H9 (cell line): ENCODE data around the gene LHPP. TPM values are rescaled to one million over a fixed set of nuclear protein-coding genes. Genes with fewer than 3 reads are reported as not detected.

Source experiments
- DNase-seq: peaks from one replicate; pipeline ENCODE4 v3.0.0-alpha.2; 2017
- H2AFZ ChIP-seq: one replicate; pipeline ENCODE4 v1.6.1; 2013; ENCODE audit warnings: mild to moderate bottlenecking, low read length, control low read depth, moderate library complexity
- H2AK5ac ChIP-seq: 2 replicates; pipeline ENCODE4 v1.6.1; 2013; ENCODE audit warnings: low read length, control low read depth, mixed read lengths; ENCODE audit not compliant: insufficient read length
- H2BK120ac ChIP-seq: one replicate; pipeline ENCODE4 v1.6.1; 2013; ENCODE audit warnings: low read depth, mild to moderate bottlenecking, low read length, control low read depth, inconsistent platforms; ENCODE audit not compliant: poor library complexity, severe bottlenecking
- H2BK12ac ChIP-seq: 2 replicates; pipeline ENCODE4 v1.6.1; 2013; ENCODE audit warnings: low read length, control low read depth, mixed read lengths, low read depth; ENCODE audit not compliant: insufficient read length
- H2BK15ac ChIP-seq: 2 replicates; pipeline ENCODE4 v1.6.1; 2013; ENCODE audit warnings: low read depth, low read length, control low read depth
- H2BK20ac ChIP-seq: one replicate; pipeline ENCODE4 v1.6.1; 2013; ENCODE audit warnings: low read depth, mild to moderate bottlenecking, low read length, control low read depth, inconsistent platforms; ENCODE audit not compliant: poor library complexity, severe bottlenecking
- H2BK5ac ChIP-seq: 2 replicates; pipeline ENCODE4 v1.6.1; 2013; ENCODE audit warnings: low read length, control low read depth, mixed read lengths; ENCODE audit not compliant: insufficient read length
- H3K14ac ChIP-seq: 2 replicates; pipeline ENCODE4 v1.6.1; 2013; ENCODE audit warnings: low read length, control low read depth; ENCODE audit not compliant: insufficient read depth
- H3K18ac ChIP-seq: 2 replicates; pipeline ENCODE4 v1.6.1; 2013; ENCODE audit warnings: low read depth, mild to moderate bottlenecking, mixed read lengths, low read length, control low read depth; ENCODE audit not compliant: insufficient read length
- H3K23ac ChIP-seq: 2 replicates; pipeline ENCODE4 v1.6.1; 2013; ENCODE audit warnings: low read length, control low read depth, mixed read lengths, low read depth; ENCODE audit not compliant: insufficient read length
- H3K23me2 ChIP-seq: 2 replicates; pipeline ENCODE4 v1.6.1; 2013; ENCODE audit warnings: low read depth, mild to moderate bottlenecking, mixed read lengths, low read length, control low read depth; ENCODE audit not compliant: insufficient read length, poor library complexity, severe bottlenecking
- H3K27ac ChIP-seq: 2 replicates; pipeline ENCODE4 v1.5.1; 2013; ENCODE audit warnings: low read length, control low read depth, mixed read lengths, low read depth; ENCODE audit not compliant: insufficient read length
- H3K27me3 ChIP-seq: 2 replicates; pipeline ENCODE4 v1.6.1; 2013; ENCODE audit warnings: low read length, control low read depth, inconsistent platforms; ENCODE audit not compliant: insufficient read depth
- H3K4ac ChIP-seq: 2 replicates; pipeline ENCODE4 v1.6.1; 2013; ENCODE audit warnings: low read depth, mild to moderate bottlenecking, control low read depth, inconsistent platforms, low read length, moderate library complexity
- H3K4me1 ChIP-seq: 2 replicates; pipeline ENCODE4 v1.6.1; 2013; ENCODE audit warnings: low read length, control low read depth, inconsistent platforms; ENCODE audit not compliant: insufficient read depth
- H3K4me2 ChIP-seq: 2 replicates; pipeline ENCODE4 v1.6.1; 2013; ENCODE audit warnings: low read length, control low read depth, mixed read lengths; ENCODE audit not compliant: insufficient read length, insufficient read depth
- H3K56ac ChIP-seq: 2 replicates; pipeline ENCODE4 v1.6.1; 2013; ENCODE audit warnings: low read depth, mild to moderate bottlenecking, mixed read lengths, low read length, control low read depth; ENCODE audit not compliant: insufficient read length
- H3K79me1 ChIP-seq: 2 replicates; pipeline ENCODE4 v1.6.1; 2013; ENCODE audit warnings: low read depth, mild to moderate bottlenecking, moderate library complexity, low read length, control low read depth, inconsistent platforms; ENCODE audit not compliant: insufficient read depth, poor library complexity, severe bottlenecking
- H3K79me2 ChIP-seq: 2 replicates; pipeline ENCODE4 v1.6.1; 2013; ENCODE audit warnings: low read length, control low read depth, inconsistent platforms; ENCODE audit not compliant: insufficient read depth
- H3K9ac ChIP-seq: 2 replicates; pipeline ENCODE4 v1.6.1; 2013; ENCODE audit warnings: low read length, control low read depth, mixed read lengths; ENCODE audit not compliant: insufficient read length; ENCODE audit errors: extremely low read depth
- H3K9me3 ChIP-seq: one replicate; pipeline ENCODE4 v1.6.1; 2013; ENCODE audit warnings: low read depth, low read length, inconsistent platforms; ENCODE audit not compliant: control insufficient read depth
- H3T11ph ChIP-seq: one replicate; pipeline ENCODE4 v1.6.1; 2013; ENCODE audit warnings: mild to moderate bottlenecking, low read length, control low read depth, inconsistent platforms
- H4K20me1 ChIP-seq: one replicate; pipeline ENCODE4 v1.6.1; 2013; ENCODE audit not compliant: control insufficient read depth, insufficient read length, insufficient read depth
- H4K5ac ChIP-seq: 2 replicates; pipeline ENCODE4 v1.6.1; 2013; ENCODE audit warnings: low read depth, mild to moderate bottlenecking, mixed read lengths, low read length, control low read depth; ENCODE audit not compliant: insufficient read length
- H4K8ac ChIP-seq: replicated peaks from 2 replicates; pipeline ENCODE4 v1.6.1; 2013; ENCODE audit warnings: low read length, control low read depth, mixed read lengths, low read depth; ENCODE audit not compliant: insufficient read length
- H4K91ac ChIP-seq: 2 replicates; pipeline ENCODE4 v1.6.1; 2013; ENCODE audit warnings: low read depth, mild to moderate bottlenecking, moderate library complexity, mixed read lengths, low read length, control low read depth; ENCODE audit not compliant: insufficient read length
- H3K27ac Mint-ChIP-seq, 3 experiments: 2 replicates in 2 of 3; 3 replicates in 1 of 3; pipeline ENCODE4 v1.8.0; 2020 to 2021; ENCODE audit warnings: mixed read lengths in 3 of 3, mild to moderate bottlenecking in 1 of 3, moderate library complexity in 1 of 3
- H3K27me3 Mint-ChIP-seq: 2 replicates; pipeline ENCODE4 v1.8.0; 2021; ENCODE audit warnings: low read depth, mild to moderate bottlenecking, moderate library complexity, mixed read lengths
- H3K36me3 Mint-ChIP-seq, 3 experiments: 2 replicates in 2 of 3; 3 replicates in 1 of 3; pipeline ENCODE4 v1.8.0; 2020 to 2021; ENCODE audit warnings: low read depth in 3 of 3, mixed read lengths in 3 of 3; ENCODE audit not compliant: insufficient read depth in 1 of 3
- H3K4me1 Mint-ChIP-seq, 2 experiments: 2 replicates each; pipeline ENCODE4 v1.8.0; 2020; ENCODE audit warnings: mixed read lengths in 2 of 2
- H3K4me3 Mint-ChIP-seq, 2 experiments: 2 replicates in 1 of 2; 3 replicates in 1 of 2; pipeline ENCODE4 v1.8.0; 2020 to 2021; ENCODE audit warnings: mild to moderate bottlenecking in 2 of 2, mixed read lengths in 2 of 2, moderate library complexity in 1 of 2
- H3K9me3 Mint-ChIP-seq, 2 experiments: 2 replicates in 1 of 2; 3 replicates in 1 of 2; pipeline ENCODE4 v1.8.0; 2020; ENCODE audit warnings: mild to moderate bottlenecking in 2 of 2, mixed read lengths in 2 of 2, moderate library complexity in 1 of 2
- CTCF ChIP-seq: fragments of 200-600 bp; sonication (generic); conservative IDR thresholded peaks from 3 replicates; pipeline ENCODE4 v1.8.0; 2021; ENCODE audit warnings: antibody characterized with exemption, mild to moderate bottlenecking
- WGBS: extraction: QIAGEN DNeasy Blood & Tissue Kit; methylation state at CpG from one replicate; pipeline ENCODE4 v1.1.7; 2013; ENCODE audit warnings: missing lambda C conversion rate, low lambda C conversion rate, mixed read lengths; ENCODE audit not compliant: insufficient read length; ENCODE audit errors: extremely low coverage; 5-methylcytosine and 5-hydroxymethylcytosine counted together
- total RNA-seq: library from RNA; stranded (reverse); gene quantifications from 2 replicates; pipeline ENCODE4 v1.2.1, GENCODE V29; 2021

The LHPP gene
- total RNA-seq, 1 experiment from 2014 or later: 29.6 TPM

GRCh38 chr10:124566981-124567835, 105.6 kb downstream of the LHPP start:
- H3K18ac ChIP-seq: no peak overlapping the region

More at GRCh38 chr10:124566981-124567835, 105.6 kb downstream of the LHPP start:
- Histone ChIP-seq H3K23me2 (no peaks in the 10 kb centered on the region), H2BK120ac (no peak overlapping the region), H3K4me2 (no peak overlapping the region), H3K56ac (no peak overlapping the region), H3K9me3 (no peaks in the 10 kb centered on the region), H4K20me1 (no peaks in the 10 kb centered on the region), H2AFZ (no peak overlapping the region), H3K27me3 (no peaks in the 10 kb centered on the region), H2BK12ac (no peak overlapping the region), H3K14ac (no peak overlapping the region), H3K27ac (no peak overlapping the region), H3K9ac (no peak overlapping the region), H2BK5ac (no peak overlapping the region), H4K5ac (no peak overlapping the region), H3K4ac (no peak overlapping the region), H3K4me1 (peaks cover 6% of the 10 kb centered on the region; the same call in 1 of the 2 replicates), H2AK5ac (no peak overlapping the region), H3K23ac (no peak overlapping the region), H4K91ac (no peak overlapping the region), H3T11ph (no peak overlapping the region), H2BK20ac (no peak overlapping the region), H2BK15ac (no peak overlapping the region), H3K79me1 (no peaks in the 10 kb centered on the region), H3K79me2 (no peaks in the 10 kb centered on the region), H4K8ac (no peak overlapping the region)
- H3K27me3 Mint-ChIP-seq: no peaks in the 10 kb centered on the region; the same call in 1 of the 2 replicates
- WGBS: no CpG with 5 or more reads among the region's 33 CpGs
- no peaks in the 10 kb centered on the region for H3K36me3 Mint-ChIP-seq
- H3K4me3 Mint-ChIP-seq: no peak overlapping the region
- no peak for DNase-seq
- H3K4me1 Mint-ChIP-seq: peaks cover 14 to 15% of the 10 kb centered on the region in 2 experiments
- no peak for TF ChIP-seq CTCF
- peaks cover 0 to 3% of the 10 kb centered on the region in 2 experiments; a peak in 2 of 5 replicates for H3K9me3 Mint-ChIP-seq
- peak overlapping the region in 1 of 3 experiments; percentile 18; a peak in 1 of 7 replicates for H3K27ac Mint-ChIP-seq
